Ovary (tissue), 9 donors: Measurements from ENCODE around the gene FAP. TPM values are rescaled to one million over a fixed set of nuclear protein-coding genes. Genes with fewer than 3 reads are reported as not detected.

Source experiments
- DNase-seq, 5 donors: peaks; one replicate each; pipeline ENCODE4 v3.0.0-alpha.2; 2019 to 2020
- H3K27ac ChIP-seq, 2 donors: fragments of 200-600 bp; one replicate each; pipeline versions ENCODE4 v1.5.1 to v1.8.0; 2019 to 2022
- H3K27me3 ChIP-seq: fragments of 200-600 bp; one replicate; pipeline ENCODE4 v1.8.0; 2022
- H3K36me3 ChIP-seq: fragments of 200-600 bp; sonication (generic); one replicate; pipeline ENCODE4 v1.5.1; 2019
- H3K4me1 ChIP-seq: one replicate; pipeline ENCODE4 v1.8.1; 2013; ENCODE audit warnings: mild to moderate bottlenecking, moderate library complexity; ENCODE audit not compliant: insufficient read depth
- H3K4me3 ChIP-seq: fragments of 200-600 bp; sonication (generic); one replicate; pipeline ENCODE4 v1.5.1; 2017
- H3K9me3 ChIP-seq, 2 donors: fragments of 200-600 bp in 1 of 2; sonication (generic) in 1 of 2; one replicate each; pipeline versions ENCODE4 v1.5.1 to v1.8.1; 2013 to 2019; ENCODE audit warnings: mild to moderate bottlenecking in 1 of 2, moderate library complexity in 1 of 2
- EP300 ChIP-seq: sonication (generic); formaldehyde crosslinking; IDR thresholded peaks from one replicate; pipeline ENCODE4 v1.6.1; 2017; ENCODE audit warnings: antibody characterized with exemption
- POLR2A ChIP-seq: fragments of 450-650 bp; IDR thresholded peaks from one replicate; pipeline ENCODE4 v1.6.1; 2017; ENCODE audit warnings: antibody characterized with exemption, mild to moderate bottlenecking, moderate library complexity
- WGBS, 3 donors: extraction: QIAGEN DNeasy Blood & Tissue Kit in 1 of 3; methylation state at CpG; one replicate each; pipeline versions ENCODE4 v1.1.5 to v1.1.7; 2013 to 2017; 5-methylcytosine and 5-hydroxymethylcytosine counted together
- intact Hi-C, 4 donors: fragments of 100-400 bp; cut with DNase I; formaldehyde crosslinking; loops; one replicate each; pipeline versions ENCODE4 v1.11.0 to v1.15.1; 2022 to 2023
- polyA plus RNA-seq, 2 donors: library from polyadenylated mRNA; stranded (reverse); fragments of 200-250 nt in 1 of 2; fragments of 350-450 nt in 1 of 2; fragmentation: Illumina TruSeq in 1 of 2; extraction: RNeasy Lipid Tissue Mini Kit (QIAGEN cat#74804) in 1 of 2; gene quantifications; one replicate each; pipeline ENCODE4 v1.2.3, GENCODE V29; 2013 to 2014
- total RNA-seq, 7 donors: library from RNA; depleted of rRNA in 2 of 7; stranded (reverse); fragments of >200 nt in 2 of 7; fragmentation: NEBNext Ultra II Directional in 3 of 7; extraction: Animal tissue kit (Norgen Biotek cat#: 25700) in 3 of 7; gene quantifications; one replicate each; pipeline versions ENCODE4 v1.1.0 to v1.2.4, GENCODE V29; 2016 to 2023
- TF ChIP-seq, protein P1 (sequence below), 3 donors: fragments of 450-650 bp in 2 of 3; fragments of 200-600 bp in 1 of 3; IDR thresholded peaks; one replicate each; pipeline versions ENCODE4 v1.5.1 to v1.8.0; 2016 to 2022; ENCODE audit warnings: antibody characterized with exemption in 3 of 3, mild to moderate bottlenecking in 1 of 3
- donor health status: DM: no; HTN: no; CAD: no; lungs with moderate emphysema.
- donor health status: DM: no; HTN: no; CAD: no.
- donor health status: Bipolar disorder and iron deficiency.
- donor health status: DM: yes; HTN: yes; CAD: no.
- donor health status: DM: no; HTN: no; CAD: no.
- donor health status: DM: yes; HTN: yes; CAD: no.

FAP gene
- total and polyA plus RNA-seq, 9 donors, result 0.76 to 11.6 (median 2.3) TPM

DNA sequence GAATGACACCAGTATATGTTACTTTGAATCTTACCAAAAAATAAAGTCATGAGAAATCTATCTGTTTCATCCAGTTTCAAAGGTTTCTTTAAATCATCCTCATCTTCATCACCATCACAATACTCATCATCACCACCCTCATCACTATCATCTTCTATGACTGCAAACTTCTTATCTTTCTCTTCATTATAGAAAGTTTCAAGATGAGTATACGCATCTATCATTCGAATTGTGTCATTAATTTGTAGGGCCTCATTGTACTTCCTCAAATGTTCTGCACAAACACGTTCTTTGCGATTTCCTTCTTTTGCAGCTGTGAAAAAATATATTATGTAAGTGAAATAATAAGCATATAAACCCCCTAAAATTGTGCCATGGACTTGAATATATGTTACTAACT, 34.1 kb upstream of the FAP start:
- intact Hi-C loops, result no loop called here
- WGBS, 3 donors, result 93 to 97% (median 94%) methylated on average over 4 of the region's 4 CpGs
- H3K9me3 ChIP-seq, result no peaks in the 10 kb centered on the region

DNA sequence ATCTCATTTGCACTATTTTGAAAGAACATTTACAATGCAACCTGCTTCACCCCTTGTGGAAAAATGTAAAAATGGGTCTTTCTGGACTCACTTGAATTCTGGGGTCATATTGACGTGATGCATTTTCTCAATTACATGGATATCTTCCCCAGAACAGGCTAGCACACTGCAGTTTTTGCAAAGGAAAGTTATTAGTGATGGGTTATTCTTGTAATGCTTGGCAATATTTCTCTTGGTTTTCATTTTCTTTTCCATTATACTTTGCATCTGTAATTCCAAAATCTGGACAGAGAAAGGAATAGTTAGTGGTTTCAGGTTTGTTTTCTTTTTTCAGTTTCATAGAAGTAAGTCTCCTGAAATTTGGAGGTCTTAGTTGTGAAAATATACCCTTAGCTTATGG, 24.8 kb upstream of the FAP start:
- DNase-seq, result no peak
- no peak overlapping the region for H3K4me3 ChIP-seq
- TF ChIP-seq POLR2A (no peak), EP300 (no peak)
- TF ChIP-seq, protein P1, sequence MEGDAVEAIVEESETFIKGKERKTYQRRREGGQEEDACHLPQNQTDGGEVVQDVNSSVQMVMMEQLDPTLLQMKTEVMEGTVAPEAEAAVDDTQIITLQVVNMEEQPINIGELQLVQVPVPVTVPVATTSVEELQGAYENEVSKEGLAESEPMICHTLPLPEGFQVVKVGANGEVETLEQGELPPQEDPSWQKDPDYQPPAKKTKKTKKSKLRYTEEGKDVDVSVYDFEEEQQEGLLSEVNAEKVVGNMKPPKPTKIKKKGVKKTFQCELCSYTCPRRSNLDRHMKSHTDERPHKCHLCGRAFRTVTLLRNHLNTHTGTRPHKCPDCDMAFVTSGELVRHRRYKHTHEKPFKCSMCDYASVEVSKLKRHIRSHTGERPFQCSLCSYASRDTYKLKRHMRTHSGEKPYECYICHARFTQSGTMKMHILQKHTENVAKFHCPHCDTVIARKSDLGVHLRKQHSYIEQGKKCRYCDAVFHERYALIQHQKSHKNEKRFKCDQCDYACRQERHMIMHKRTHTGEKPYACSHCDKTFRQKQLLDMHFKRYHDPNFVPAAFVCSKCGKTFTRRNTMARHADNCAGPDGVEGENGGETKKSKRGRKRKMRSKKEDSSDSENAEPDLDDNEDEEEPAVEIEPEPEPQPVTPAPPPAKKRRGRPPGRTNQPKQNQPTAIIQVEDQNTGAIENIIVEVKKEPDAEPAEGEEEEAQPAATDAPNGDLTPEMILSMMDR (IDR thresholded peaks at IDR 0.05), result no peak
- H3K36me3 ChIP-seq, result peaks cover 2% of the 10 kb centered on the region
- no peaks in the 10 kb centered on the region for H3K27me3 ChIP-seq
- WGBS, 3 donors, result 96 to 100% (median 98%) methylated on average over 1 of the region's 1 CpG
- H3K9me3 ChIP-seq, result no peaks in the 10 kb centered on the region
- H3K4me1 ChIP-seq, result no peaks in the 10 kb centered on the region
- intact Hi-C loops, result no loop called here
- no peak overlapping the region for H3K27ac ChIP-seq

More for the DNA sequence above, 34.1 kb upstream of the FAP start:
- no peaks in the 10 kb centered on the region for H3K36me3 ChIP-seq
- TF ChIP-seq, protein P1 (IDR thresholded peaks at IDR 0.05), result no peak
- TF ChIP-seq EP300 (no peak), POLR2A (no peak)
- H3K4me1 ChIP-seq, result no peaks in the 10 kb centered on the region
- no peak for DNase-seq
- no peaks in the 10 kb centered on the region for H3K27me3 ChIP-seq
- no peak overlapping the region for H3K27ac ChIP-seq
- H3K4me3 ChIP-seq, result no peak overlapping the region

GRCh38 chr2:162267496-162267895, 24.3 kb upstream of the FAP start:
- no peak overlapping the region for H3K4me3 ChIP-seq
- 92 to 96% (median 96%) methylated on average over 5 of the region's 5 CpGs for WGBS, 3 donors
- H3K9me3 ChIP-seq, result no peaks in the 10 kb centered on the region
- H3K4me1 ChIP-seq, result no peaks in the 10 kb centered on the region
- peaks cover 2% of the 10 kb centered on the region for H3K36me3 ChIP-seq
- DNase-seq, result no peak
- no peak for TF ChIP-seq POLR2A
- no peak for TF ChIP-seq EP300
- TF ChIP-seq, protein P1 (IDR thresholded peaks at IDR 0.05), result no peak
- H3K27me3 ChIP-seq, result no peaks in the 10 kb centered on the region
- intact Hi-C loops, result no loop called here
- H3K27ac ChIP-seq, result no peak overlapping the region

- WGBS, 3 donors, result 77 to 100% (median 96%) methylated on average over 1 of the region's 1 CpG
- intact Hi-C loops, result no loop called here
- peaks cover 2% of the 10 kb centered on the region for H3K36me3 ChIP-seq
- no peak for TF ChIP-seq POLR2A
- TF ChIP-seq, protein P1 (IDR thresholded peaks at IDR 0.05), result no peak
- TF ChIP-seq EP300, result no peak
- no peaks in the 10 kb centered on the region for H3K9me3 ChIP-seq
- H3K4me1 ChIP-seq, result peaks cover 1% of the 10 kb centered on the region
- H3K27ac ChIP-seq, result no peak overlapping the region
- H3K27me3 ChIP-seq, result no peaks in the 10 kb centered on the region
- H3K4me3 ChIP-seq, result no peak overlapping the region
- no peak for DNase-seq
These were observed 23.2 kb upstream of the FAP start for GRCh38 chr2:162266460-162266760.
